ENCODE results near the gene SEZ6L.

The SEZ6L gene

DNA sequence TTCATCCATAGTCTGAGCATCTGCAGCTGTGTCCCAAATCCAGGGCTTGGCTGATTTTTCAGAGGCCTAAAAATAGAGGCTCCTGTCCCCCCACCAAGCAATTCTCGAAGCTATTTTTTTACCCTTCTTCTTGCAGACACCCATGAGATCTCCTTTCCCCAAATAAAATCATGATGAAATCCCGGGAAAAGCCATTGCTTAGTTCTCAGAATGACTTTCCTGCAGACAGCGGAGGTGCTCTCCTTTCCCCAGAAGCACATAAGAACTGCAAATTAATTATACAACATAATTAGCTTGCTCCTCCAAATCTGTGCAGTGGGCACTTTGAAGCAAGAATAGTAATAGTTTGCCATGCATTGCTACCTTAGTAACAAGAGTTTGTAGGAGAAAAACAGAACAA is 176.2 kb downstream of the SEZ6L start:
- no peak for DNase-seq

DNA sequence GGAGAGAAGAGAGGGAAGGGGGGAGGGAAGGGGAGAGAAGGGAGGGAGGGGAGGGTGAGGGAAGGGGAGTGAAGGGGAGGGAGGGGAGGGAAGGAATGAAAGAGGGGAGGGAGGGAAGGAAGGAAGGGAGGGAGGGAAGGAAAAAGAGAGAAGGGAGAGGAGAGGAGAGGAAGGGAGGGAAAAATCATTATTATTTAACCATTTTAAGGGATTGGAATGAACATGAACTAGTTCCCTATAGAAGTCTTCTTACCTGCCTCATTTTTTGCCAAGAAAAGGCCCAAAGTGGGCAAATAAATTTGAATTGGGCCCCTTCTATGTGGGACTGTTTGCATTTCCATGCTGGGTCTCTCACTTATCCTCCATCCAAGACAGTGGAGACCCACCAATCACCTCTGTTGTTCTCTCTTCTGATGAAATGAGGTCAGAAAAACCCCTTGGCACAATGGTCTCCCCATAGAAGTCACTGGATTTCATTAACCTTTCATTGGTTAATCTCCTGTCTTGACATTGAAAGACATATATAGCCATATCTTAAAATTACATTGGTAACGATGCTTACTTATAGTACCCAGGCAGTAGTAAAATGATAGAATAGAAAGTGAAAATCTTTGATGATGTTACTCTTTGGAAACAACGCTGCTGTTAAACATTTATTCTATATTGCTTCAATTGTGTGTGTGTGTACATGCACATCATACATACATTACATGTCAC is 179.7 kb downstream of the SEZ6L start:
- DNase-seq = no peak

DNA sequence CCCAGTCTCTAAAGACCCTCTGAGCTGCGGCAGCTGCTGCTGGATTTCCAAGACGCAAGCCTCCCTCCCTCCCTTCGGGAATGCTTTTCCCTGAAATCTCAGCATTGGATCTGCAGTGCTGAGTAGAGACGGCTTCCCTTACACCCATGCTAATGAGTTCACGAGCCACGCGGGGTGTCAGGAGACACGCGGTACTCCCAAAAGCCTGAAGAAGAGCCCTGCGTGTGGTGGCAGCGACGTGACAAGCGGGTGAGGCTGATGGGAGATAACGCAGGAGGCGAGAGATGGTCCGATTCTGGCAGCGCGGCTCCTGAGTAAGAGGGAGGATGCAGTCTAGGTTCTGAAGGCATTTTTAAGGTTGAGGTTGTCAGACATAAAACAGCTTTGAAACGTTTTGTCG is 185.4 kb downstream of the SEZ6L start:
- no peak for DNase-seq

DNA sequence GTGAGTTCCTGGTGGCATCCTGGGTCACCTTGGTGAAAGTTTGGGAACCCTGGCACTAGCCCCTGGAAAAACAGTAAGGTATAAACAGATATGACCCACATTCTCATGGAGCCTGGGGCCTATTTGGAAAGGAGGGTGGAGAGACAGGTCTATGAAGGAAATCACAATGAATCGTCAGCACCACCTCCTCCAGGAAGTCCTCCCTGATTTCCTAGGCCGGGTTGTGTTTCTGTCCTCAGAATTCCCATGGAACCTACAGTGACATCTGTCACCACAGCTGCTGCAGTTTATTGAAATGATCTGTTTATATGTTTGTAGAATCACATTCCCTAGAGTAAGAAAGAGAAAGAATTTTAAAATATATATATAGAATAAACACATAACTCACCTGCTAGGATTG is 188.0 kb downstream of the SEZ6L start:
- no peak for DNase-seq

DNA sequence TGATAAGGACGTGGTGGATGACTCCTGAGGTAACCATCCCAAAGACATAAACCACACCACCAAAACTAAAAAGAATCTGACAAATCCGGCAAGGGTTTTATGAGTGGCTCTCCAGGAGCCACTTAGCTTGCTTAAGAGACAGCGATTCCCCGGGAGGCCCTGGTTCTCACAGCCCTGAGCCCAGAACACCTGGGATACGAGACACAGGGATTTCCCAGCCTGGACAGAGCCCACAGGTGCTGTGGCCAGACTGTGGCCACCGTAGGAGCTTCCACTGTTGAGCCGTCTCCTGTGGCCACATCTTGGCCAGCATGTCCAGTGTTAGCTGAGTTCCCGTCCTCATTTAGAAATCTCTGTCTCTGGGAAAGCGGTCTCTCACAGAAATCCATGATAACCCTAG is 188.6 kb downstream of the SEZ6L start:
- DNase-seq = no peak

DNA sequence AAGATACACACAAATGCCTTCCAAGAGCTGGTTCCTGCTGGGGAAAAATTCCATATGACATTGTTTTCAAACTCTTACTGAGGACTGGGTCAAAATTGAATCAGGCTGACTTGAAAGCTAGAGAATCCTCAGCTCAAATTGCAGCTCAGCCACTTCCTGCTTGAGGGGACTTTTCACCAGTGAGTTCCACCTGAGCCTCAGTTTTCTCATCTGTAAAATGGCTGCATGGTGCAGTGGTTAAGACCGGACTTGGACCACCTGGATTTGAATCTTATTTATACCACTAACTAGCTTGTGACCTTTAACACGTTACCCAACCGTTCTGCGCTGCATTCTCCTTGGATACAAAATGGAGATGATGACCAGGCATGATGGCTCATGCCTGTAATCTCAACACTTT is 189.9 kb downstream of the SEZ6L start:
- no peak for DNase-seq

DNA sequence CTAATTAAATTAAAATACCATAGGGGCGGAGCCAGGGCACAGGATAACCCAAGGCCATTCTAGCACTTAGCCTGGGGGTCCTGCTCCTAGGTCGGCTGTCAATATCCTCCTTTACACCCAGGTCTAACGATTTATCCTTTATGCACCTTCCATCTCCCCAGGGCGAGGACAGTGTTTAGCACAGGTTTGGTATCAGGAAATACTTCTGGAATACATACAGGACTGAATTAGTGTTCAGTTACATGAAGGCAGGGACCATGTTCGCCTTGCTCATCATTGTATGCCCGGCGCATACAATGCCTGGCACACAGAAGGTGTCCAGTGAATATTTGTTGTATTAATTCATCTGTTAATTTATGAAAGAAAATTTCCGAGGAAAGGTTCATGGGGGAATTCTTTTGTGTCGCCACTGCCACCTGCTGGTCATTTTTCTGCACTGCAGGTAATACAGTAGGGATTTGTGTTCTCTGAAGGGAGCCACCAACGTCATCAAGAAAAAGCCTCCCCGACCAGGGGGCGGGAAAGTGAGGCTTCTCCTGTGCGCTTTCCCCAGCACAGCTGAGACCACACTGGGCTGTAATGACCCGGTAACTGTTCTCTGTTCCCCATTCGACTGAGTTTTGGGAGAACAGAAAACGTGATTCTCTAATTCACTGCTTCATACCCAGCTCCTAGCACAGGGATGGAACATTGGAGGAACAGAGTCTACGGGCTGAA is 191.1 kb downstream of the SEZ6L start:
- peak; percentile 38 for DNase-seq

DNA sequence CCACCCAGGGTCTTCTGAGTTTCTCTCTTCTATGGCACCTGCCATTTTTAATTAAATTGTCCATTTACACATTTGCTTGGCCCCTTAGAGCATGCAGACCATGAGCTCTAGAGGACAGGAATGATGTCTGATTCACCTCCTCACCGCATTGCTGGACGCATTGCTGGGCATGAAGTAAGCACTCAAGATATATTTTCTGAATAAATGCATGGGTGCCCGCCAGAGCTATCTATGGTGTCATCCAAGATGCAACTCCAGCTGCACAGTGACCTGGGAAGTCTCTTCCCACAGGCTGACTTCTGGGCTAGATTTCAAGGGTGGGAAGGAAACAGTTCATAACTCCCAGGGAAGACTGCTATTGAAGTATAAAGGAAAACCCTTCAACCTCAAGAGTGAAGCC is 193.2 kb downstream of the SEZ6L start:
- no peak for DNase-seq

DNA sequence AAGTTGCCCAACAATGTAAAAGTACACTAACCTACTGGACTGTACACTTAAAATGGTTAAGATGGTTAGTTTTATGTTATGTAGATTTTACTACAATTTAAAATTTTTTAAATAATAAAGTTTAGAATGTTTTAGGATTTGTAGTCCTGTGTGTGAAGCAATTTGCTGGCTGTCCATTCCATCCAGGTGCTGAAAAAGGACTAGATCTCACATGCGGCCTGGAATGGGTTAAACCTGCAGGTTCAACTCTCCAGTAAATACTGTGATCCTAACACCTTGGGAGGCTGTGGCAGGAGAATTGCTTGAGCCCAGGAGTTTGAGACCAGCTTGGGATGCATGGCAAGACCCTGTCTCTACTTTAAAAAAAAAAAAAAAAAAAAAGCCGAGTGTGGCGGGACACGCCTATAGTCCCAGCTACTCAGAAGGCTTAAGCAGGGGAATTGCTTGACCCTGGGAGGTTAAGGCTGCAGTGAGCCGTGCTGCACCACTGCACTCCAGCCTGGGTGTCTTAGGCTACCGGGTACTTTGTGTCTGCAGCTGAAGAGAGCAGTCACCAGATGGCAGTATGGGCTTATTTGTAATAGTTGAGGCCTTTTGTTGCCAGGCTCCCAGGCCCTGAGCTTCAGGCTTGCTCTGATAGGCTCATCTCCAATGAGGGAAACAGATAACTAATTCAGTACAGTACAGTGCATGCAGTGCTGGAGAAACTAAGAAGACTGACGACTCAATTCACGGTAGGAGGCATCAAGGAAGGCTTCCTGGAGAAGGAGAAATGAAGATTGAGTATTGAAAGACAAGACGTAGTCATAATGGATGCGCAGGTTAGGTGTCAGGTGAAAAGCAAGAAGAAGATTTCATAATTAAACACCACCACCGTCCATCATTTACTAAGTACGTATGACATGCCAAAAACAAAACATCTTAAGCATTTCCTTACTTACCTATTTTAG is 195.1 kb downstream of the SEZ6L start:
- DNase-seq = no peak

DNA sequence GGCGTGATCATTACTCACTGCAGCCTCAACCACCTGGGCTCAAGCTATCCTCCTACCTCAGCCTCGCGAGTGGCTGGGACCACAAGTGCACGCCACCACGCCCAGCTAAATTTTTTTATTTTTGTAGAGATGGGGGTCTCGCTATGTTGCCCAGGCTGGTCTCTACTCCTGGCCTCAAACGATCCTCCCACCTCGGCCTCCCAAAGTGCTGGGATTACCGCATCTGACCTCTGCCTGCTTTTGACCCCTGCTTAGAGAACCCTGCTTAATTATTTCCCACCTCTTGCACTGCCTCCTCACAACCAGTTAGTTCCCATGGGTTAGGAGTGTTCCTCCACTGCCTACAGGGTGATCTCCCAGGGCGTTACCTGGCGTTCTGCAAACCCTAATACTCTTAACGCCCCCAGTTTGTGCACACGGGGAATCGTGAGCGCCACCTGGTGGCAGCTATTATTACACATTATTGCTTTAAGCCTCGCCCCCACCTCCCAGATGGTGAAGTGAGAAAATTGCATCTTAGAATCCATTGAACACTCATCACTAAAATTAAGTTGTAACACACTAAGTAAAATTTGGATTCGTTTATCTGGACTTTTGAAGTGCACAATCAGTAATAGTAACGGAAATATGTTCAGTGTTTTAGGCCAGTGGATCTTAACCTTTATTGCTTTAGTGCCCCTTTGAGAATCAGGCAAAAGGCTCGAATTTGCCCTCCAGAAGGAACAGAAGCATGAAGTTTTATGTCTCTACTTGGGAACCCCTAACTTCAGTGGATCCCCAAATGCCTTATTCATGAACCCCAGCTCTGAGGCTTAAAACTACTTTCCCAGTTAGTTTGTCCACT is 198.4 kb downstream of the SEZ6L start:
- DNase-seq = no peak

DNA sequence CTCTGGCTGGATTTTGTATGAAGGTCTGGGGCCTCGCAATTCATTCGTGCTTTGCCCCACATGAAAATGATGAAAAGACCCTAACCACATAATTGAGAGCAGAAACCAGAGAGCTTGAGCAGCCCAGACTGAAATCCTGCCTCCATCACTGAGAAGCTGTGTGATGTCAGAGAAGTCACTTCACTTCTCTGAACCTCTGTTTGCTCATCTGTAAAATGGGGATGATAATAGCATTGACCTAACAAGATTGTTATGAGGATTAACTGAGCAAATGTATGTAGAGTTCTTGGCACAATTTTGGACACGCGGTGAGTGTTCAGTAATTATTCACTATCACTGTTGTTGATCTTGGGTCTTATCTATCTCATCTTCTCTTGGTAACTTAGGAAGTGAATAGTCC is 203.6 kb downstream of the SEZ6L start:
- no peak for DNase-seq

DNA sequence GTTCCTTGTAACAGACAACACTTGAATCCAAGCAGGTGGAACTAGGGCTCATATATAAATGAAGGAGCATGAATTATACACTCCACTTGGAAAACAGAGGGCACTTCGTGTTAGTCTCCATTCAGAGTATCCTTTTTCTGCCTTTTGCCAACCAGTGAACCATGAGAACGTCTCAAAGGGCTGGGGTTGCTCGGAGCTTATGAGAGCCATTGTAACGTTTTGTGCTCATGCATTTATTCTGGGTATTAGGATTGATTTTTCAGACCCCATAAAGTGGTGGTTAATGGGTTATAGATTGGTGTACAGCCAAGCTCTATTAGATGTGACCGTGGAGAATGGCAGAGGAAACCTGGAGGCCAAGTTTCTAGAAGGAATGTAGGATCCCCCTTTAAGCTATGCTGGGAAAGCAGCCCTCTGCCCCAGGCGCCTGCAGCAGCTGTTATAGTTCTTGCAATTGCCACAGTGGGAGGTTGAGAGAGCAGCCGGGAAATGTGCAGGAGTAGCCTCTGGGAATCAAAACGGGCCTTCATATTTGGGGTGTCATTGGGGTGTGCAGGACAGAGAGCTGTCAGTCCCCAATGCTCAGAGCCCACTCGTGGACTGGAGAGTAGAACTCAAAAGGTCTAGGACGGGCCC is 205.2 kb downstream of the SEZ6L start:
- DNase-seq = no peak

DNA sequence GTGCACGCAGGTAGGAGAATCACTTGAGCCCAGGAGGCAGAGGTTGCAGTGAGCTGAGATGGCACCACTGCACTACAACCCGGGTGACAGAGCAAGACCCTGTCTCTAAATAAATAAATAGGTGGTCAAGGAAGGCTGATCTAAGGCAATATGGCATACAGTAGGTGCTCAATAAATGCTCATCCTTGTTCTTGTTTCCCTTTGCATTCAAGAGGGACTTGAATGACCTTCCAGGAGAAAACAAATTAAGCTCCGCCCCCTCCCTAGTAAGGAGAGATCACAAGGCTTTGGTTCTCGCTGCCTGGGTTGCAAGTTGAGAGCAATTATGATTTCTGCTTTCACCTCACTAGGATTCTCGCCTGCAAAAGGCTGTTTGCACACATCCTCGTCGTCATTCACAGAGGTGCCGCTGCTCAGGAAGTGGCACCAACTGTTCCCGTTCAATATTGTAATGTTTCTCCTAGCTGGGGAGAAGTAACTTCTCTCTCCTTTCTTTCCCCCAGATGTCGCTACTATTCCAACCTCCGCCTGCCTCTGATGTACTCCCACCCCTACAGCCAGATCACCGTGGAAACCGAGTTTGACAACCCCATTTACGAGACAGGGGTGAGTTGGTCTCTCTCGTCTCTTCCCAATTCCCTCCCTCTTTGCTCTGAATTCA is 208.0 kb downstream of the SEZ6L start:
- no peak for DNase-seq

DNA sequence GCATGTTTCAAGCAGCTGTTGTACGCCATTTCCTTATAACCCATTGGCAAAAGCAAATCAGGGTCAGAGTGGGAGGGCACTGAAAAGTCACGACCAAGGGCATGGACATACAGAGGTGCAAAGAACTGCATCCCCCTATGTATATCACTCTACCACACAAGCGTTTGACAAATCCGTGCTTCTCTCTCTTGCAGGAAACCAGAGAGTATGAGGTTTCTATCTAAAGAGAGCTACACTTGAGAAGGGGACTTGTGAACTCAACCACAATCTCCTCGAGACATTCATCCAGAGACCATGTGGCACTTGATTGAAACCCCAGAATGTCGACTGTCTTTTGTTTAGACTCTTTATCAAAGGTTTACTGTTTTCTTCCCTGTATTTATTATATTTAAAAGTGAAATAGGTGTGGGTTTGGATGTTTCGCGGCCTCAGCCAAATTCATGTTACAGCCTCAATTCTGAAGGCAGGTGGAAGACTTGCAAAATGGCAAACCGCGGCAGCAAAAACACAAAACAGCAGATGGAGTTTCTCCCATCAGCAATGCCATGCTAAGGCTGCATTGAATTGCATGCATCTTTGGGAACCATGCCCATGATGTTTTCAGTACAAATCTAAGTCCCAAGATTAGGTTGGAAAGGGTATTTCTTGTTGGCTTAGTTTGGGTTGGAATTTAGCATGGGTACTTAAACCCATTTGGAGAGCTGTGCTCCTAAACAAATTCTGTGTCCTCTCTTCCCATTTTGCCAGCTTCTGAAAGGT is 211.0 kb downstream of the SEZ6L start:
- no peak for DNase-seq

DNA sequence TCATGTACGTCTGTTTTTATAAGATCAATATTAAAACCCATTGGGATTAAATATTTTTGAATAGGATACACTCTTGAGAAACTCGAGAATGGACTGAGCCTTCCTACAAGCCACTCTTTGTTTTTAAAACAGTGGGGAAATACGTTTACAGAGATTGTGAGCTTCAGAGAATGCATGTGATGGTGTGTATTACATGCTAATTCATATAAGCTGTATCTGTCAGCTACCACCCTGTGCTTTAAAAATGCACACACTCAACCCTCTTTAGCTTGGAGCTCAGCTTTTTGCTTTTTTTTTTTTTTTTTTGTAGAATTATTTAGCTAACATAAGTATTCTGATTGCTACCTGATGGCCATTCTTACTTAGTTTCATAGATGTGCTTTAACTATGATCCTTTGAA is 213.5 kb downstream of the SEZ6L start:
- DNase-seq = no peak

DNA sequence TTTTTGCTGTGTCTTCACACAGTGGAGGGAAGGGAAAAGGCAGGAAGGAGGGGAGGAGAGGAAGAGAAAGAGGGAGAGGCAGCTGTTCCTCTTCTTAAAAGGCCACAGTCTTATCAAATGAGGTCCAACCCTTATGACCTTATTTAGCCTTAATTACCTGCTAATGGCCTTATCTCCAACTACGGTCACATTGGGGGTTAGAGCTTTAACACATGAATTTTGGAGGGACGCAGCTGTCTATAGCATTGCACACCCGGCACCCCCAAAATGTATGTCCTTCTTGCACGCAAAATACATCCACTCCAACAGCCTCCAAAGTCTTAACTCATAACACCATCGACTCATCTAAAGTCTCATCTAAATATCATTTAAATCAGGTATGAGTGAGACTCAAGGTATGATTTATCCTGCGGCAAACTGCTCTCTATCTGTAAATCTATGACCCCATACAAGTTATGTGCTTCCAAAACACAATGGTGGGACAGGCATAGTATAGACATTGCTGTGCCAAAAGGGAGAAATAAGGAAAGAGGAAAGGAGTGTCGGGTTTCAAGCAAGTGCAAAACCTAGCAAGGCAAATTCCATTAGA is 214.8 kb downstream of the SEZ6L start:
- no peak for DNase-seq

DNA sequence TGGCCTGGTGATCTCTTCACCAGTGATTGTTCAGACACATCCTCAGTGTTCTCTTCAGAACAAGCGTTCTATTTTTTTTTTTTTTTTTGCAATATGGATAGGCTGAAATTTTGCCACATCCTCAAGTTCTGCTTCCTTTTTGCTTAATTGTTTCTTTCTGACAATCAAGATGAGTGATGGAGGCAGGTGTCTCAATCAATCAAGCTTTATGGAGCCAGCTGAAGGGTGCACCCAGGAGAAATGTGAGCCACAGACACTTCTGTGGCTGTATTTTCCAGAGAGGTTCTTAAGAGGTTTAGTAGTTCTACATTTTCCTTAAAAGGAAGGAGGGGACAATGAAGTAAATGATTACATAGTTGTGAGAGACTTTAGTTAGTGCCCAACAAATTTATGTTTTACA is 215.9 kb downstream of the SEZ6L start:
- no peak for DNase-seq

DNA sequence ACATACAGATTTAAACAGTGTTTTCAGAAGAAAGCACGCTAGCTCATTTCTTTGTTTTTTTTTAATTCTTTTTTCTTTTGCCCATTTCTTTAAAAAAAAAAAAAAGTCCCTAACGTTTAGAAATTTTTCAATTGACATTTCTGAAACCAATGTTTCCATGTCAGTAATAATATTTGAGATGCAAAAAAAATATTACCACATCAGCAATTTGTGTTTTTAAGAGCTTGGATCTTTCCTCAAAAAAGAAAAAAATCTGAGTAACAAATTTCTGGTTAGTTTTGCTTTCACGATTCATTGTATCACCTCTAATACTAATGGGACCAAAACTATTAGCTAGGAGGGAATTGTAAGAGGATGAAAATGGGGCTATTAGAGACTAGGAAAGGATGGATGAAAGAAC is 219.9 kb downstream of the SEZ6L start:
- DNase-seq = no peak

DNA sequence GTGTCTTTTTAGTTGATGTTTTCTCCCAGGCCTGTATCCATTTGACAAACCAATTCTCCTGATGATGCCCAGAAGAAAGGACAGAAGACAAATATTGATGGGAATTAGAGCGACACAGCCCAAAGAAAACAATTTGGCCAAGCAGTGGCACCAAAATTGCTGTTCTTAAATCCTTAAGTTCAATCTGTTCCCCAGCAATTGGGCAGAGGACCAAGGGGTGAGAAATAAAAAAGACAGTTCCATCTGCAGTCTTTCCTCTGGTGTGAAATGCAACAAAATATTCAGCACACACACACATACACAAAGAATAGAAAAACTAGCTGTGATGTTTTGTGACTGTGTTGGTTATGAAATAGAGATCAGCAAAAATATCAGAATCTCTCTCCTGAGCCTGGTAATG is 221.8 kb downstream of the SEZ6L start:
- DNase-seq = no peak

DNA sequence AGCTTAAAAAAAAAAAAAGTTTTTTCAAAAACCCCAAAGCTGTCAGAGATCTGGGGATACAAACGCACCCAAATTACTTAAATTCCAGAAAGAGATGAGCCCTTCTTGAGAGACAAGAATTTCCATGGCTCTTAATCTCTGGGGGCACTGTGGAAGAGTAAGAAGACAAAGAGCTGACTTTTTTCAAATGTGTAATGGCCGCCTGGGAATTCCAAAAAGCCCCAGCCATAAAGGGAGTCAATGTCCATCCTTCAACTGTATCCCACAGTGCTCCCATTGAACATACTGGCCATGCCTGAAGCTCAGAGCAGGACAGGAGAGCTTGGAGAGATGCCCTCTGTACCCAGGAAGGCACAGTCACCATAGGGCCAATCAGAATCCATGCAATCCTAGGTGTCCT is 222.4 kb downstream of the SEZ6L start:
- DNase-seq = no peak

Data from T1000 (cell line).